ENCODE measurements around the gene PLEKHA6. TPM values are rescaled to one million over a fixed set of nuclear protein-coding genes. Genes with fewer than 3 reads are reported as not detected.

Gene PLEKHA6
- total and polyA plus RNA-seq, 2 of the 4 experiments (the other 2 are of a cell fraction): 8.2 to 19.9 TPM

GRCh38 chr1:204286315-204286714, 73.4 kb downstream of the PLEKHA6 start:
- Histone ChIP-seq H4K20me1 (ENCODE audit: insufficient read depth, low read length) (no peaks in the 10 kb centered on the region), H3K36me3 (ENCODE audit: control insufficient read depth, insufficient read depth, low read length) (no peaks in the 10 kb centered on the region), H2AK9ac (replicated peaks; ENCODE audit: low read depth, low read length, poor library complexity) (no peak overlapping the region), H2BK15ac (ENCODE audit: low read depth, low read length) (no peak overlapping the region), H3K9me3 (ENCODE audit: control insufficient read depth, insufficient read depth, low read length) (no peaks in the 10 kb centered on the region), H2BK20ac (ENCODE audit: low read depth, low read length) (no peak overlapping the region), H2BK5ac (ENCODE audit: low read depth, low read length, poor library complexity, severe bottlenecking) (no peak overlapping the region), H3K14ac (replicated peaks; ENCODE audit: low read depth, low read length) (no peak overlapping the region), H3K4ac (ENCODE audit: low read depth, low read length) (no peak overlapping the region), H4K91ac (ENCODE audit: insufficient read depth, low read depth, low read length) (no peak overlapping the region), H3K18ac (ENCODE audit: low read depth, low read length) (no peak overlapping the region), H2BK120ac (ENCODE audit: low read depth, low read length) (no peak overlapping the region), H3K4me1 (ENCODE audit: control insufficient read depth, insufficient read depth, low read length) (peaks cover 16% of the 10 kb centered on the region), H4K8ac (ENCODE audit: low read depth in 2 of 2, low read length in 2 of 2) (no peak overlapping the region), H3K4me3 (ENCODE audit: insufficient read depth, low read depth, low read length) (no peak overlapping the region), H3K27me3 (ENCODE audit: control insufficient read depth, insufficient read depth, low read length) (peaks cover 2% of the 10 kb centered on the region; the same call in 1 of the 2 replicates), H4K5ac (ENCODE audit: low read depth, low read length) (no peak overlapping the region), H3K23ac (ENCODE audit: low read depth, low read length) (no peak overlapping the region), H2AK5ac (ENCODE audit: low read depth, low read length) (no peak overlapping the region; the same call in 1 of the 2 replicates), H3K9ac (ENCODE audit: low read depth, low read length) (no peak overlapping the region), H3K79me1 (ENCODE audit: low read depth in 1 of 2, low read length in 2 of 2) (peaks cover 0 to 2% of the 10 kb centered on the region in 2 experiments; a peak in 1 of 4 replicates), H2AFZ (replicated peaks; ENCODE audit: low read length, poor library complexity) (no peak overlapping the region), H3K56ac (ENCODE audit: extremely low read depth, insufficient read depth, low read length) (no peak overlapping the region), H3K4me2 (ENCODE audit: low read depth, low read length) (no peak overlapping the region), H3K27ac (ENCODE audit: insufficient read depth, low read length) (no peak overlapping the region), H3K9me1 (ENCODE audit: insufficient read depth, low read length) (peaks cover 4% of the 10 kb centered on the region; the same call in 1 of the 2 replicates)
- ATAC-seq (ENCODE audit: low read depth): no peak
- ChIA-PET CTCF (interaction anchor here (0.6 kb wide), 1 partner anchor 80 kb away, joined by 3 read pairs; no protein-coding TSS in a partner anchor), POLR2A (ENCODE audit: unreplicated experiment) (no interaction called here)
- no TSS peak for BruUV-seq (replicated peaks)
- no peak for DNase-seq
- in situ Hi-C loops (cut with MboI; ENCODE audit: low sequenced_read_pairs): no loop called here
- dilution Hi-C loops (cut with HindIII; ENCODE audit: low sequenced_read_pairs, unreplicated experiment): no loop called here
- 96% methylated on average over 4 of the region's 5 CpGs; no CpG with 5 or more reads in 1 of the 2 experiments for WGBS, 2 experiments (ENCODE audit: extremely low coverage in 2 of 2, insufficient read length in 1 of 2)
- TF ChIP-seq FOS (IDR thresholded peaks at IDR 0.05; ENCODE audit: low read depth, low read length) (no peak), NFE2L2 (IDR thresholded peaks at IDR 0.05; ENCODE audit: low read depth, low read length) (no peak), MAZ (IDR thresholded peaks at IDR 0.05; ENCODE audit: borderline replicate concordance, low read depth, low read length) (no peak), RCOR1 (IDR thresholded peaks at IDR 0.05; ENCODE audit: insufficient replicate concordance, low read length) (no peak), CTCF (conservative IDR thresholded peaks at IDR 0.05; ENCODE audit: low read depth, low read length) (no peak), POLR2A (IDR thresholded peaks at IDR 0.05; ENCODE audit: low read depth, low read length) (no peak), USF2 (IDR thresholded peaks at IDR 0.05; ENCODE audit: low read depth, low read length) (no peak), SMC3 (IDR thresholded peaks at IDR 0.05; ENCODE audit: low read depth, low read length) (no peak), CEBPB (IDR thresholded peaks at IDR 0.05; ENCODE audit: low read depth, low read length) (no peak), RFX5 (IDR thresholded peaks at IDR 0.05; ENCODE audit: low read depth, low read length) (no peak), CHD1 (IDR thresholded peaks at IDR 0.05; ENCODE audit: low read depth, low read length) (no peak), MXI1 (IDR thresholded peaks at IDR 0.05; ENCODE audit: borderline replicate concordance, low read depth, low read length) (no peak), ELK1 (IDR thresholded peaks at IDR 0.05; ENCODE audit: borderline replicate concordance, low read depth, low read length) (no peak), MAFK (IDR thresholded peaks at IDR 0.05; ENCODE audit: low read depth, low read length) (no peak), BHLHE40 (IDR thresholded peaks at IDR 0.05; ENCODE audit: low read depth, low read length) (no peak), RAD21 (IDR thresholded peaks at IDR 0.05; ENCODE audit: low read length) (no peak)
- intact Hi-C loops (cut with micrococcal nuclease): no loop called here

All from IMR-90 (cell line).